ENCODE results near the gene ZNF277. TPM values are rescaled to one million over a fixed set of nuclear protein-coding genes. Genes with fewer than 3 reads are reported as not detected.

The ZNF277 gene
- polyA plus RNA-seq, 1 donor (not counting 4 experiments of a cell fraction or from before 2014, with no cell fraction given): 20.2 TPM

DNA sequence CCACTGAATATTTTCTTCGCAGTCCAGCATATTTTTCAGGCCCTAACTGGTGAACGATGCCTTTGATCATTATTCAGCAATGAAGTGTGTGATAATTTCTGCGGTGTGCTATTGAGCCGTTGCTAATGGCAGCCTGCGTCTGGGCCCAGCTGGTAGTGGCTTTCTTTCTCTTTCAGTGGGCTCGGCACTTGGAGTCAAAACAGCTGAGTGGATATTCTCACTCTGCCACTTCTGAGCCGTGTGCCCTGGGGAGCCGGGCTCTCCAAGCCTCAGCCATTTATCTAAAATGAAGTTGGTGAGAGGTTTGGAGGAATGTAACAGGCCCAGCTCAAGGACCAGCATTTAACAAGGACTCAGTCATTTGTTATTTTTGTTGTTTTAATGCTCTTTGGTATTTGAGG, 156.2 kb downstream of the ZNF277 start:
- DNase-seq (ENCODE audit: low read depth, low spot score) (no peak), FAIRE-seq (no peak)
- Histone ChIP-seq H3K27ac (ENCODE audit: control insufficient read depth, insufficient read depth, low read length) (no peak overlapping the region), H3K36me3 (ENCODE audit: control insufficient read depth in 2 of 2, extremely low read depth in 1 of 2, insufficient read depth in 2 of 2, low read length in 2 of 2) (no peaks in the 10 kb centered on the region), H2AFZ (ENCODE audit: control insufficient read depth, low read length) (no peak overlapping the region), H3K9ac (ENCODE audit: control insufficient read depth, extremely low read depth, insufficient read depth, low read length) (no peak overlapping the region), H3K79me2 (ENCODE audit: control insufficient read depth, insufficient read depth, low read length) (no peaks in the 10 kb centered on the region), H3K9me1 (ENCODE audit: control insufficient read depth, extremely low read depth, insufficient read depth, low read length) (no peaks in the 10 kb centered on the region), H4K20me1 (ENCODE audit: control insufficient read depth, extremely low read depth, insufficient read depth, low read length) (no peaks in the 10 kb centered on the region), H3K4me1 (ENCODE audit: control insufficient read depth, extremely low read depth, insufficient read depth, low read length) (no peaks in the 10 kb centered on the region), H3K4me3 (ENCODE audit: control insufficient read depth in 2 of 3, extremely low read depth in 1 of 3, insufficient read depth in 2 of 3, low read depth in 1 of 3, low read length in 3 of 3) (no peak overlapping the region), H3K27me3 (ENCODE audit: control insufficient read depth, extremely low read depth, insufficient read depth, low read length) (no peaks in the 10 kb centered on the region), H3K4me2 (ENCODE audit: control insufficient read depth, extremely low read depth, insufficient read depth, low read depth, low read length) (no peak overlapping the region), H3K9me3 (ENCODE audit: control insufficient read depth, low read depth, low read length) (no peaks in the 10 kb centered on the region)
- dilution Hi-C loops (cut with MboI; ENCODE audit: extremely low pct_ligation_motif_present, low sequenced_read_pairs): no loop called here
- TF ChIP-seq EZH2 (IDR thresholded peaks at IDR 0.05; ENCODE audit: low read length): no peak
- TF ChIP-seq, protein P1, sequence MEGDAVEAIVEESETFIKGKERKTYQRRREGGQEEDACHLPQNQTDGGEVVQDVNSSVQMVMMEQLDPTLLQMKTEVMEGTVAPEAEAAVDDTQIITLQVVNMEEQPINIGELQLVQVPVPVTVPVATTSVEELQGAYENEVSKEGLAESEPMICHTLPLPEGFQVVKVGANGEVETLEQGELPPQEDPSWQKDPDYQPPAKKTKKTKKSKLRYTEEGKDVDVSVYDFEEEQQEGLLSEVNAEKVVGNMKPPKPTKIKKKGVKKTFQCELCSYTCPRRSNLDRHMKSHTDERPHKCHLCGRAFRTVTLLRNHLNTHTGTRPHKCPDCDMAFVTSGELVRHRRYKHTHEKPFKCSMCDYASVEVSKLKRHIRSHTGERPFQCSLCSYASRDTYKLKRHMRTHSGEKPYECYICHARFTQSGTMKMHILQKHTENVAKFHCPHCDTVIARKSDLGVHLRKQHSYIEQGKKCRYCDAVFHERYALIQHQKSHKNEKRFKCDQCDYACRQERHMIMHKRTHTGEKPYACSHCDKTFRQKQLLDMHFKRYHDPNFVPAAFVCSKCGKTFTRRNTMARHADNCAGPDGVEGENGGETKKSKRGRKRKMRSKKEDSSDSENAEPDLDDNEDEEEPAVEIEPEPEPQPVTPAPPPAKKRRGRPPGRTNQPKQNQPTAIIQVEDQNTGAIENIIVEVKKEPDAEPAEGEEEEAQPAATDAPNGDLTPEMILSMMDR (optimal IDR thresholded peaks at IDR 0.05 in 1 of 3, IDR thresholded peaks at IDR 0.05 in 1 of 3, conservative IDR thresholded peaks at IDR 0.05 in 1 of 3; ENCODE audit: extremely low read depth in 1 of 3, insufficient read depth in 2 of 3, low read length in 3 of 3): no peak

DNA sequence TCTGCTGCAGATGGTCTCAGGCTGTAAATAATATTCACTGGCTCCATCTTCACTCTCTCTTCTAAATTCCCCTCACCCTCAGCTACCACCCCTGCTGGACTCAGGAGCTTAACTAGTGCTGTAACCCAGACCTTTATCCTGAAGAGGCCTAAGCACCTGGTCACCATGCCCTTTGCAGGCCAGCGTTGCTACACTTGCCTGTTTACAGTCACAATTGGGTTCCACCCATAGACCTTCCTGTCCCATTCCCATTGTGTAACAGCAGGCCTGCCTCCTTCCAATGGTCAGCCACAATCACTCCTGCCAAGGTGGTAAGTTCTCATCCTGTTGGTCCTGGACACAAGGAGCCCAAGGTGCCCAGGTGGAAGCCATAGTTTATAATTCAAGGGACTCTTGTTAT, 157.9 kb downstream of the ZNF277 start:
- H3K9me1 ChIP-seq (ENCODE audit: control insufficient read depth, extremely low read depth, insufficient read depth, low read length): no peaks in the 10 kb centered on the region
- dilution Hi-C loops (cut with MboI; ENCODE audit: extremely low pct_ligation_motif_present, low sequenced_read_pairs): no loop called here
- H3K79me2 ChIP-seq (ENCODE audit: control insufficient read depth, insufficient read depth, low read length): no peaks in the 10 kb centered on the region
- no peaks in the 10 kb centered on the region for H4K20me1 ChIP-seq (ENCODE audit: control insufficient read depth, extremely low read depth, insufficient read depth, low read length)
- no peaks in the 10 kb centered on the region for H3K4me1 ChIP-seq (ENCODE audit: control insufficient read depth, extremely low read depth, insufficient read depth, low read length)
- no peak for DNase-seq (ENCODE audit: low read depth, low spot score)
- no peak overlapping the region for H3K4me2 ChIP-seq (ENCODE audit: control insufficient read depth, extremely low read depth, insufficient read depth, low read depth, low read length)
- no peak for FAIRE-seq
- TF ChIP-seq, protein P1 (optimal IDR thresholded peaks at IDR 0.05 in 1 of 3, IDR thresholded peaks at IDR 0.05 in 1 of 3, conservative IDR thresholded peaks at IDR 0.05 in 1 of 3; ENCODE audit: extremely low read depth in 1 of 3, insufficient read depth in 2 of 3, low read length in 3 of 3): no peak
- TF ChIP-seq EZH2 (IDR thresholded peaks at IDR 0.05; ENCODE audit: low read length): no peak
- H3K4me3 ChIP-seq (ENCODE audit: control insufficient read depth in 2 of 3, extremely low read depth in 1 of 3, insufficient read depth in 2 of 3, low read depth in 1 of 3, low read length in 3 of 3): no peak overlapping the region
- no peak overlapping the region for H2AFZ ChIP-seq (ENCODE audit: control insufficient read depth, low read length)
- H3K9me3 ChIP-seq (ENCODE audit: control insufficient read depth, low read depth, low read length): no peaks in the 10 kb centered on the region
- H3K27ac ChIP-seq (ENCODE audit: control insufficient read depth, insufficient read depth, low read length): no peak overlapping the region
- no peaks in the 10 kb centered on the region for H3K27me3 ChIP-seq (ENCODE audit: control insufficient read depth, extremely low read depth, insufficient read depth, low read length)
- no peaks in the 10 kb centered on the region for H3K36me3 ChIP-seq (ENCODE audit: control insufficient read depth in 2 of 2, extremely low read depth in 1 of 2, insufficient read depth in 2 of 2, low read length in 2 of 2)
- H3K9ac ChIP-seq (ENCODE audit: control insufficient read depth, extremely low read depth, insufficient read depth, low read length): no peak overlapping the region
